Endothelial cell of umbilical vein (primary cell): ENCODE data around the gene EED. TPM values are rescaled to one million over a fixed set of nuclear protein-coding genes. Genes with fewer than 3 reads are reported as not detected.

ENCODE experiments used
- Bru-seq: library from RNA; stranded (reverse); fragments of 400-500 nt; gene quantifications from one replicate; lab custom pipeline; 2021; lab: Mats Ljungman, UMichigan
- BruChase-seq, 2 experiments: library from RNA; stranded (reverse); fragments of 400-500 nt; gene quantifications; one replicate each; lab custom pipeline; 2021; lab: Mats Ljungman, UMichigan
- BruUV-seq: library from RNA; stranded (reverse); fragments of 400-500 nt; replicated peaks from 2 replicates; lab custom pipeline; 2021; lab: Mats Ljungman, UMichigan
- CTCF ChIA-PET: fragments of 300-600, 350-600 bp; sonication (Branson Sonifier 250); formaldehyde crosslinking; loops from one replicate; lab custom pipeline; 2021; ENCODE audit warnings: antibody characterized with exemption, inconsistent platforms; lab: Charles Lee
- POLR2A ChIA-PET: fragments of 300-600, 350-600 bp; sonication (Branson Sonifier 250); formaldehyde crosslinking; loops from one replicate; lab custom pipeline; 2021; ENCODE audit warnings: antibody characterized with exemption, inconsistent platforms; lab: Charles Lee
- DNase-seq: peaks from one replicate; pipeline ENCODE4 v3.0.0-alpha.2; 2011; ENCODE audit warnings: low read depth, low spot score
- FAIRE-seq: peaks from 2 replicates; lab custom pipeline; 2011; peaks lifted over from hg19 to GRCh38; lab: Jason Lieb, UNC
- H2AFZ ChIP-seq: 2 replicates; pipeline ENCODE4 v1.6.0; 2012; ENCODE audit warnings: low read depth, low read length, control low read depth, inconsistent platforms
- H3K27ac ChIP-seq: 2 replicates; pipeline ENCODE4 v1.5.1; 2011; ENCODE audit warnings: low read depth, mild to moderate bottlenecking, control low read depth, low read length, moderate library complexity; ENCODE audit not compliant: insufficient read depth
- H3K27me3 ChIP-seq, 2 experiments: 2 replicates each; pipeline versions ENCODE4 v1.6.0 to v1.6.1; 2011; ENCODE audit warnings: low read length in 2 of 2, mixed read lengths in 1 of 2; ENCODE audit not compliant: control insufficient read depth in 2 of 2, insufficient read depth in 2 of 2
- H3K36me3 ChIP-seq, 2 experiments: 2 replicates in 1 of 2; 3 replicates in 1 of 2; pipeline ENCODE4 v1.5.1; 2011; ENCODE audit warnings: low read length in 2 of 2, mild to moderate bottlenecking in 1 of 2, moderate library complexity in 1 of 2; ENCODE audit not compliant: control insufficient read depth in 2 of 2, insufficient read depth in 2 of 2; ENCODE audit errors: extremely low read depth in 1 of 2
- H3K4me1 ChIP-seq: 3 replicates; pipeline ENCODE4 v1.5.1; 2011; ENCODE audit warnings: mild to moderate bottlenecking, low read length; ENCODE audit not compliant: control insufficient read depth, insufficient read depth; ENCODE audit errors: extremely low read depth
- H3K4me2 ChIP-seq: 2 replicates; pipeline ENCODE4 v1.6.1; 2011; ENCODE audit warnings: low read length, control low read depth, mixed read lengths; ENCODE audit not compliant: insufficient read depth
- H3K4me3 ChIP-seq, 3 experiments: fragments of 200-600 bp in 1 of 3; sonication (generic), shearing (Covaris generic) in 1 of 3; replicated peaks in 1 of 3; 2 replicates each; pipeline ENCODE4 v1.5.1; 2011 to 2016; ENCODE audit warnings: control low read depth in 3 of 3, low read length in 3 of 3, mild to moderate bottlenecking in 2 of 3, inconsistent platforms in 1 of 3, low read depth in 1 of 3, moderate library complexity in 1 of 3; ENCODE audit not compliant: insufficient read depth in 1 of 3
- H3K79me2 ChIP-seq: 2 replicates; pipeline ENCODE4 v1.6.0; 2012; ENCODE audit warnings: low read length, inconsistent platforms; ENCODE audit not compliant: control insufficient read depth, insufficient read depth
- H3K9ac ChIP-seq: replicated peaks from 2 replicates; pipeline ENCODE3; 2011; ENCODE audit warnings: low read length, control low read depth; ENCODE audit not compliant: insufficient read depth; ENCODE audit errors: extremely low read depth
- H3K9me1 ChIP-seq: replicated peaks from 3 replicates; pipeline ENCODE4 v1.6.0; 2011; ENCODE audit warnings: mild to moderate bottlenecking, low read length; ENCODE audit not compliant: control insufficient read depth, insufficient read depth; ENCODE audit errors: extremely low read depth
- H3K9me3 ChIP-seq: replicated peaks from 2 replicates; pipeline ENCODE4 v1.5.1; 2012; ENCODE audit warnings: low read length, inconsistent platforms; ENCODE audit not compliant: control insufficient read depth, insufficient read depth
- H4K20me1 ChIP-seq: replicated peaks from 2 replicates; pipeline ENCODE3; 2011; ENCODE audit warnings: mild to moderate bottlenecking, low read length; ENCODE audit not compliant: control insufficient read depth, insufficient read depth; ENCODE audit errors: extremely low read depth
- CTCF ChIP-seq, 2 donors: IDR thresholded peaks; 1 replicate in 1 of 2; 2 replicates in 1 of 2; pipeline ENCODE4 v1.5.1; 2011; ENCODE audit warnings: low read length in 2 of 2, mild to moderate bottlenecking in 2 of 2, moderate library complexity in 2 of 2, control low read depth in 1 of 2, inconsistent platforms in 1 of 2, low read depth in 1 of 2; ENCODE audit not compliant: insufficient read depth in 1 of 2; ENCODE audit errors: extremely low read depth in 1 of 2
- EZH2 ChIP-seq: IDR thresholded peaks from 2 replicates; pipeline ENCODE4 v1.6.1; 2012; ENCODE audit warnings: borderline replicate concordance, low read depth, mild to moderate bottlenecking, moderate library complexity, low read length, inconsistent platforms; ENCODE audit not compliant: severe bottlenecking
- FOS ChIP-seq: IDR thresholded peaks from 2 replicates; pipeline ENCODE4 v1.6.1; 2011; ENCODE audit warnings: mild to moderate bottlenecking, low read length, moderate library complexity, borderline replicate concordance; ENCODE audit not compliant: insufficient read depth
- GATA2 ChIP-seq: IDR thresholded peaks from 2 replicates; pipeline ENCODE4 v1.7.0; 2011; ENCODE audit warnings: low read depth, mild to moderate bottlenecking, moderate library complexity, mixed read lengths, low read length; ENCODE audit not compliant: insufficient read length, insufficient read depth
- MAX ChIP-seq: IDR thresholded peaks from 2 replicates; pipeline ENCODE4 v1.6.1; 2011; ENCODE audit not compliant: insufficient read depth, insufficient read length
- MYC ChIP-seq: IDR thresholded peaks from one replicate; pipeline ENCODE4 v1.6.1; 2011; ENCODE audit warnings: mild to moderate bottlenecking, low read depth, low read length
- POLR2A ChIP-seq: IDR thresholded peaks from 2 replicates; pipeline ENCODE4 v1.6.1; 2012; ENCODE audit warnings: low read depth, mild to moderate bottlenecking, control low read depth, low read length
- POLR2AphosphoS5 ChIP-seq: IDR thresholded peaks from 2 replicates; pipeline ENCODE4 v1.6.1; 2012; ENCODE audit warnings: low read depth, mild to moderate bottlenecking, control low read depth, low read length, moderate library complexity; ENCODE audit not compliant: insufficient read depth
- dilution Hi-C: fragments of 300-500 bp; cut with MboI; formaldehyde crosslinking; loops from one replicate; pipeline ENCODE4 v1.15.0; 2019; ENCODE audit warnings: low sequenced_read_pairs; ENCODE audit not compliant: extremely low pct_ligation_motif_present
- intact Hi-C: fragments of 100-400 bp; cut with micrococcal nuclease; formaldehyde crosslinking; loops from one replicate; pipeline ENCODE4 v1.10.0; 2022
- long read RNA-seq: library from polyadenylated mRNA; stranded (forward); transcript quantifications from one replicate; pipeline ENCODE4 v2.0.0, GENCODE V29; 2021
- polyA minus RNA-seq, 3 experiments: library from RNA; depleted of rRNA, polyadenylated mRNA; stranded (reverse); fragments of >200 nt; gene quantifications; 1 replicate in 1 of 3; 2 replicates in 2 of 3; pipeline ENCODE4 v1.2.3, GENCODE V29; 2011
- polyA plus RNA-seq, 4 experiments: library from polyadenylated mRNA; depleted of rRNA in 3 of 4; stranded (reverse) in 3 of 4; unstranded in 1 of 4; fragments of >200 nt; gene quantifications; 2 replicates each; pipeline versions ENCODE4 v1.2.1 to v1.2.3, GENCODE V29; 2011 to 2012; ENCODE audit warnings: missing spikeins in 1 of 4
- total RNA-seq: library from RNA; stranded (reverse); gene quantifications from 2 replicates; pipeline ENCODE4 v1.2.3, GENCODE V29; 2021

EED gene, protein sequence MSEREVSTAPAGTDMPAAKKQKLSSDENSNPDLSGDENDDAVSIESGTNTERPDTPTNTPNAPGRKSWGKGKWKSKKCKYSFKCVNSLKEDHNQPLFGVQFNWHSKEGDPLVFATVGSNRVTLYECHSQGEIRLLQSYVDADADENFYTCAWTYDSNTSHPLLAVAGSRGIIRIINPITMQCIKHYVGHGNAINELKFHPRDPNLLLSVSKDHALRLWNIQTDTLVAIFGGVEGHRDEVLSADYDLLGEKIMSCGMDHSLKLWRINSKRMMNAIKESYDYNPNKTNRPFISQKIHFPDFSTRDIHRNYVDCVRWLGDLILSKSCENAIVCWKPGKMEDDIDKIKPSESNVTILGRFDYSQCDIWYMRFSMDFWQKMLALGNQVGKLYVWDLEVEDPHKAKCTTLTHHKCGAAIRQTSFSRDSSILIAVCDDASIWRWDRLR
- total RNA-seq: 21.8 and 22.7 TPM in 2 replicates
- polyA plus RNA-seq: 7.1 and 9.4 TPM in 2 replicates
- 8.7 and 8.8 TPM in 2 replicates for polyA plus RNA-seq (2011; cell fraction: cytosol; rRNA removed)
- 28.8 and 41.1 TPM in 2 replicates for polyA plus RNA-seq (2011; cell fraction: nucleus; rRNA removed)
- polyA plus RNA-seq (2012): 21.3 and 25.7 TPM in 2 replicates
- polyA minus RNA-seq: 11.4 and 13.3 TPM in 2 replicates
- polyA minus RNA-seq (2011; cell fraction: cytosol; rRNA and poly(A)+ RNA removed): 19.8 TPM
- 28.9 and 40.7 TPM in 2 replicates for polyA minus RNA-seq (2011; cell fraction: nucleus; rRNA and poly(A)+ RNA removed)
- Bru-seq, nascent RNA: percentile 92 among the genes with signal in this experiment
- BruChase-seq, experiment 1, labeled RNA remaining after a 6-hour chase: percentile 76 among the genes with signal in this experiment
- percentile 89 among the genes with signal in this experiment for BruChase-seq, experiment 2, labeled RNA remaining after a 2-hour chase
- long read RNA-seq, transcript EED-201 (12 exons, 2,223 nt): major isoform, 47 of 72 reads
- long read RNA-seq, transcript EED-203 (13 exons, 1,696 nt): minor isoform, 5 of 72 reads
- long read RNA-seq, partial matches to known transcripts: 5 of 72 reads
- long read RNA-seq, other reads (novel, unspliced or antisense): 9 of 72 reads

- CTCF ChIA-PET: interaction anchor here (0.7 to 1.1 kb wide), 6 partner anchors 15 to 390 kb away, joined by 3 to 5 read pairs (median 3); partner anchors contain the start of gene CCDC83
- Histone ChIP-seq H3K4me3 (peak within 1 kb of the TSS; percentile 69 to 85 (median 84)), H4K20me1 (peaks cover 5% of the 10 kb centered on the region), H3K4me1 (peaks cover 16% of the 10 kb centered on the region), H3K9ac (peak within 1 kb of the TSS; percentile 86), H3K9me3 (no peaks in the 10 kb centered on the region), H3K79me2 (peaks cover 45% of the 10 kb centered on the region), H2AFZ (peak within 1 kb of the TSS; percentile 73), H3K27ac (peak within 1 kb of the TSS; percentile 85), H3K36me3 (no peaks in the 10 kb centered on the region), H3K4me2 (peak within 1 kb of the TSS; percentile 98), H3K9me1 (no peaks in the 10 kb centered on the region), H3K27me3 (peaks cover 20% of the 10 kb centered on the region in 2 experiments)
- TSS peak; percentile 93 for BruUV-seq
- DNase-seq: peak; percentile 95
- POLR2A ChIA-PET: interaction anchor here (0.7 to 2.0 kb wide), 3 partner anchors 15 to 276 kb away, joined by 3 to 11 read pairs (median 4); partner anchors contain the start of gene PICALM
- no peak for FAIRE-seq
- intact Hi-C loops: loop anchor here (1.0 kb wide), 3 partner anchors 58 to 175 kb away; partner anchors contain the start of genes HIKESHI and PICALM
- no peak for TF ChIP-seq EZH2
- TF ChIP-seq MYC: no peak
- no peak for TF ChIP-seq GATA2
- no peak for TF ChIP-seq FOS
- TF ChIP-seq POLR2AphosphoS5: peak; percentile 86
- TF ChIP-seq MAX: no peak
- no peak for TF ChIP-seq CTCF (IDR thresholded peaks at IDR 0.05; ENCODE audit: extremely low read depth in 1 of 2, insufficient read depth in 1 of 2, low read depth in 1 of 2, low read length in 2 of 2)
- TF ChIP-seq POLR2A: peak; percentile 88
- dilution Hi-C loops: no loop called here
These were observed at the start of gene EED for GRCh38 chr11:86244522-86245368. Gene EED (plus strand): TSS chr11:86244753. CDS start chr11:86245230, 477 bp downstream.
